Measurements from ENCODE around the gene THRB. TPM values are rescaled to one million over a fixed set of nuclear protein-coding genes. Genes with fewer than 3 reads are reported as not detected.

Gene THRB
- total and polyA plus RNA-seq, 8 donors, result 2.1 to 12.4 (median 7.8) TPM

DNA sequence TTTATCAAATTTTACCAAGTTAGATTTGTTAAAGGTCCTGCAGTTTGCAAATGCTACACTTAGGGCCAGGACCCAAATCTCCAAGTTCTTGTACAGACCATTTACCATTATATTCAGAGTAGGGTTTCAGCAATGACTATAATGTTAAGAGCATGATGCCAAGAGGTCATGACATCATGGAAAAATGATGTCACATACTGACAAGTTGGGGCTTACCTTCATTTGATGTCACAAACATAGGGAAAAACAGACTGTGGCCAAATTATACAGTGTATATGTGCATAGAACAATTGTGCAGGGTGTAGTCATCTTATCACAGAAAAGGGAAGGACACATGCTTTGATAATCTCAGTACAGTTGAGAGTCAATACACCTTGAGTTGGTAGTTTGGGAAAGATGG lies 10.1 kb upstream of the THRB start:
- no peak for FAIRE-seq
- intact Hi-C loops (cut with DNase I), result no loop called here
- H3K9me3 ChIP-seq, result no peaks in the 10 kb centered on the region

DNA sequence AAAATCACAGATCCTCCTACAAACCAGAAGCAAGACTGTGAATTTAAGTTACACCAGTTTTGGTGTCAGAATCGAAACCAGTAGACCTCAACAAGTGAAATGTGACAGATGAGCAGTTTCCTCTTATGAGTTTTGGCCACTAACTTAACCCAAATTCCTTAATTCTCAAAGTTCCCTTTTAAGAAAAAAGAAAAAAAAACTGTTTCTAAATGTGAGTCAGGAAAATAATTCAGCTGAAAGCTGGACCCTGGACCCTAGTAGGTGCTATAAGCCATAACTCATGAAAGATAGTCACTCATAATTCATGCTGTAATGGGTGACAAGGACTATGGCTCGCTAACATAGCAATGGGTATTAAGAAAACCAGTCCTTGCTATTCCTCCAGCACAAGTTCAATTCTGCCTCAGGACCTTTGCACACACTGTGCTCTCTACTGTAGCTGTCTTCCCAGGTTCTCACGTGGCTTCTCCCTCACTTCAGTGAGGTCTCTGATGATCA lies 9.0 kb upstream of the THRB start:
- ATAC-seq, result peak in 1 of 4 donors; percentile 22
- Histone ChIP-seq H3K4me1 (peaks cover 0 to 4% (median 0%) of the 10 kb centered on the region in 3 donors), H3K9me3 (no peaks in the 10 kb centered on the region), H3K36me3 (no peaks in the 10 kb centered on the region), H3K27ac (no peak overlapping the region), H3K27me3 (no peaks in the 10 kb centered on the region), H3K4me3 (no peak overlapping the region)
- TF ChIP-seq, protein P1, sequence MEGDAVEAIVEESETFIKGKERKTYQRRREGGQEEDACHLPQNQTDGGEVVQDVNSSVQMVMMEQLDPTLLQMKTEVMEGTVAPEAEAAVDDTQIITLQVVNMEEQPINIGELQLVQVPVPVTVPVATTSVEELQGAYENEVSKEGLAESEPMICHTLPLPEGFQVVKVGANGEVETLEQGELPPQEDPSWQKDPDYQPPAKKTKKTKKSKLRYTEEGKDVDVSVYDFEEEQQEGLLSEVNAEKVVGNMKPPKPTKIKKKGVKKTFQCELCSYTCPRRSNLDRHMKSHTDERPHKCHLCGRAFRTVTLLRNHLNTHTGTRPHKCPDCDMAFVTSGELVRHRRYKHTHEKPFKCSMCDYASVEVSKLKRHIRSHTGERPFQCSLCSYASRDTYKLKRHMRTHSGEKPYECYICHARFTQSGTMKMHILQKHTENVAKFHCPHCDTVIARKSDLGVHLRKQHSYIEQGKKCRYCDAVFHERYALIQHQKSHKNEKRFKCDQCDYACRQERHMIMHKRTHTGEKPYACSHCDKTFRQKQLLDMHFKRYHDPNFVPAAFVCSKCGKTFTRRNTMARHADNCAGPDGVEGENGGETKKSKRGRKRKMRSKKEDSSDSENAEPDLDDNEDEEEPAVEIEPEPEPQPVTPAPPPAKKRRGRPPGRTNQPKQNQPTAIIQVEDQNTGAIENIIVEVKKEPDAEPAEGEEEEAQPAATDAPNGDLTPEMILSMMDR (IDR thresholded peaks at IDR 0.05), result no peak
- intact Hi-C loops (cut with DNase I), result no loop called here
- FAIRE-seq, result no peak
- 91 to 96% methylated on average over 3 of the region's 3 CpGs for WGBS, 2 donors
- no peak for DNase-seq

More for the DNA sequence above, 10.1 kb upstream of the THRB start:
- H3K27ac ChIP-seq, result no peak overlapping the region
- H3K36me3 ChIP-seq, result no peaks in the 10 kb centered on the region
- H3K4me1 ChIP-seq, result peaks cover 0 to 4% (median 0%) of the 10 kb centered on the region in 3 donors
- no peaks in the 10 kb centered on the region for H3K27me3 ChIP-seq
- no peak overlapping the region for H3K4me3 ChIP-seq
- ATAC-seq (no peak), DNase-seq (no peak)
- TF ChIP-seq, protein P1 (IDR thresholded peaks at IDR 0.05), result no peak

DNA sequence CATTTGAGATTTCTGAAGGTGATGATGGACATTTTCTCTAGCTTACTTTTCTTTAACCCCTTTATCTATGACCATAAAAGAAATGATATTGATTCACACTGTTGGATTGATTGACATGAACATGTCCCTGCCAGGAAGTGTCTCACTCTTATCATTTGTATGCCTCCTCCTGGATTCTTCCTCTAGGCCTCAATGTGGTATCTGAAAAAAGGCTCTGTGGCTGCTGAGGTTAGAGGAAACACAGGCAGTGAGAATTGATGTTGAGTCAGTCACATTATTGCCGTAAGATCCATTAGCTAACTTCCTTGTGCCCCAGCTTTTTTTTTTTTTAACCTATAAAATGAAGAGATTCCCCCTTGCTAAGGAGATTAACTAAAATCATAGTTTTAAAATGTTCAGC lies 8.0 kb upstream of the THRB start:
- intact Hi-C loops (cut with DNase I), result no loop called here
- Histone ChIP-seq H3K4me1 (peaks cover 0 to 4% (median 0%) of the 10 kb centered on the region in 3 donors), H3K27ac (no peak overlapping the region), H3K27me3 (no peaks in the 10 kb centered on the region), H3K36me3 (no peaks in the 10 kb centered on the region), H3K9me3 (no peaks in the 10 kb centered on the region), H3K4me3 (no peak overlapping the region)
- TF ChIP-seq, protein P1 (IDR thresholded peaks at IDR 0.05), result no peak
- WGBS, 2 donors, result 87 to 91% methylated on average over 1 of the region's 1 CpG
- FAIRE-seq, result no peak
- DNase-seq, result no peak
- no peak for ATAC-seq

DNA sequence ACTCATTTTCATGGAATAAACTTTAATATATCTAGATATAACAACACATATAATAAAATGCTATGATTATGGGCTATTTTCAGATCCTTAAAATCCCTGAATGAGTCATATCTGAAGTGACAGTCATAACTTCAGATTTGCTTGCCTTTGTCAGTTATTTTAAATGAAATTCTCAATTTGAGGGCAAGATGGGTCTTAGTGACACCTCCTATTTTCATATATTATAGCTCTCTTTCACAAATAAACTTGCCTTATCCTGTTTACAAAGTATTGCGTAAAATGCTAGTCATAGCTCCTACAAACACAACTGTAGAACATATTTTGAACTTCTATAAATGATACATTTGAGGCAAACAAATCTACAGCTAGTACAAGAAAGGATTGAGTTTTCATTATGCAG lies 6.2 kb upstream of the THRB start:
- H3K4me1 ChIP-seq, result peaks cover 0 to 4% (median 4%) of the 10 kb centered on the region in 3 donors
- no peak for DNase-seq
- ATAC-seq, result no peak
- intact Hi-C loops (cut with DNase I), result no loop called here
- FAIRE-seq, result no peak
- no peaks in the 10 kb centered on the region for H3K27me3 ChIP-seq
- H3K4me3 ChIP-seq, result no peak overlapping the region
- TF ChIP-seq, protein P1 (IDR thresholded peaks at IDR 0.05), result no peak
- H3K36me3 ChIP-seq, result no peaks in the 10 kb centered on the region
- no peak overlapping the region for H3K27ac ChIP-seq
- WGBS, 2 donors, result 95 to 100% methylated on average over 1 of the region's 1 CpG
- H3K9me3 ChIP-seq, result no peaks in the 10 kb centered on the region

DNA sequence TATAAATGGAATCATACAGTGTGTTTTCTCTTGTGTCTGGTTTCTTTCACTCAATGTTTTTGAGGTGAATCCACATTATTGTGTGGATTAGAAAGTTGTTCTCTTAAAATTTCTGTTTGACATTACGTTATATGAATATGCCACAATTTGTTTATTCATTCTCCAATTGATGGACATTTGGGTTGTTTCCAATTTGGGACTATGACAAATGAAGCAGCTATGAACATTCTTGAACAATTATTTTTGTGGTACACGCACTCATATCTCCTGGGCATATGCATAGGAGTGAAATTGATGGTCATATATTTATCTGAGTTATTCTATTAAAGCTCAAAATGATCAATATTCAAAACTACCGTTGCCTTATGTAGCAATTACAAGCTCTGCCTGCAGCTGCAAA lies 5.3 kb upstream of the THRB start:
- Histone ChIP-seq H3K27ac (no peak overlapping the region), H3K27me3 (no peaks in the 10 kb centered on the region), H3K9me3 (no peaks in the 10 kb centered on the region), H3K36me3 (no peaks in the 10 kb centered on the region), H3K4me1 (peaks cover 0 to 4% (median 4%) of the 10 kb centered on the region in 3 donors), H3K4me3 (no peak overlapping the region)
- intact Hi-C loops (cut with DNase I), result loop anchor here in 1 of 3 donors (10.0 kb wide), 1 partner anchor 135 kb away; no protein-coding TSS in a partner anchor
- DNase-seq (no peak), FAIRE-seq (no peak), ATAC-seq (no peak)
- TF ChIP-seq, protein P1 (IDR thresholded peaks at IDR 0.05), result no peak
- 68 to 75% methylated on average over 3 of the region's 3 CpGs for WGBS, 2 donors
